DND-41 (cell line): Measurements from ENCODE around the gene KIF25.

Experiments used
- ATAC-seq: fragments of 200-7000 bp; cut with Tn5 transposase; 3 replicates; pipeline ENCODE4 v1.9.1; 2021; ENCODE audit warnings: low read depth; ENCODE audit not compliant: insufficient read depth
- DNase-seq: peaks from one replicate; pipeline ENCODE4 v3.0.0-alpha.2; 2020
- H2AFZ ChIP-seq: 2 replicates; pipeline ENCODE4 v1.6.0; 2012; ENCODE audit warnings: low read depth, low read length
- H3K27ac ChIP-seq: 2 replicates; pipeline ENCODE4 v1.5.1; 2012; ENCODE audit warnings: low read length, inconsistent platforms
- H3K27me3 ChIP-seq: fragments of 200-600 bp; sonication (generic); 2 replicates; pipeline ENCODE4 v1.6.0; 2012; ENCODE audit warnings: low read length, mild to moderate bottlenecking, inconsistent platforms; ENCODE audit not compliant: insufficient read depth, poor library complexity
- H3K36me3 ChIP-seq: 2 replicates; pipeline ENCODE4 v1.5.1; 2012; ENCODE audit warnings: low read length, inconsistent platforms; ENCODE audit not compliant: insufficient read depth
- H3K4me1 ChIP-seq: 2 replicates; pipeline ENCODE4 v1.5.1; 2012; ENCODE audit warnings: mild to moderate bottlenecking, low read length; ENCODE audit not compliant: insufficient read depth
- H3K4me2 ChIP-seq: 2 replicates; pipeline ENCODE4 v1.6.0; 2012; ENCODE audit warnings: mild to moderate bottlenecking, moderate library complexity, low read length, inconsistent platforms; ENCODE audit not compliant: insufficient read depth
- H3K4me3 ChIP-seq, 2 experiments: fragments of 200-600 bp in 1 of 2; shearing (Covaris generic) in 1 of 2; 2 replicates each; pipeline ENCODE4 v1.5.1; 2012 to 2016; ENCODE audit warnings: inconsistent platforms in 2 of 2, low read length in 2 of 2, mild to moderate bottlenecking in 2 of 2, low read depth in 1 of 2, moderate library complexity in 1 of 2
- H3K79me2 ChIP-seq: 2 replicates; pipeline ENCODE4 v1.6.0; 2012; ENCODE audit warnings: low read length, inconsistent platforms; ENCODE audit not compliant: insufficient read depth
- H3K9ac ChIP-seq: 2 replicates; pipeline ENCODE4 v1.6.0; 2012; ENCODE audit warnings: low read depth, mild to moderate bottlenecking, inconsistent platforms, low read length, moderate library complexity
- H3K9me3 ChIP-seq: 2 replicates; pipeline ENCODE4 v1.5.1; 2012; ENCODE audit warnings: low read length, moderate library complexity, mild to moderate bottlenecking, inconsistent platforms; ENCODE audit not compliant: insufficient read depth, severe bottlenecking
- H4K20me1 ChIP-seq: 2 replicates; pipeline ENCODE4 v1.6.0; 2012; ENCODE audit warnings: low read length; ENCODE audit not compliant: insufficient read depth
- EZH2 ChIP-seq: IDR thresholded peaks from 3 replicates; pipeline ENCODE4 v1.6.1; 2012; ENCODE audit warnings: borderline replicate concordance, low read depth, mild to moderate bottlenecking, moderate library complexity, low read length, inconsistent platforms; ENCODE audit not compliant: severe bottlenecking
- TF ChIP-seq, protein P1 (sequence below): IDR thresholded peaks from 2 replicates; pipeline ENCODE4 v1.5.1; 2012; ENCODE audit warnings: borderline replicate concordance, low read length, moderate library complexity, mild to moderate bottlenecking; ENCODE audit not compliant: poor library complexity, severe bottlenecking; ENCODE audit errors: extremely low read depth

The KIF25 gene

DNA sequence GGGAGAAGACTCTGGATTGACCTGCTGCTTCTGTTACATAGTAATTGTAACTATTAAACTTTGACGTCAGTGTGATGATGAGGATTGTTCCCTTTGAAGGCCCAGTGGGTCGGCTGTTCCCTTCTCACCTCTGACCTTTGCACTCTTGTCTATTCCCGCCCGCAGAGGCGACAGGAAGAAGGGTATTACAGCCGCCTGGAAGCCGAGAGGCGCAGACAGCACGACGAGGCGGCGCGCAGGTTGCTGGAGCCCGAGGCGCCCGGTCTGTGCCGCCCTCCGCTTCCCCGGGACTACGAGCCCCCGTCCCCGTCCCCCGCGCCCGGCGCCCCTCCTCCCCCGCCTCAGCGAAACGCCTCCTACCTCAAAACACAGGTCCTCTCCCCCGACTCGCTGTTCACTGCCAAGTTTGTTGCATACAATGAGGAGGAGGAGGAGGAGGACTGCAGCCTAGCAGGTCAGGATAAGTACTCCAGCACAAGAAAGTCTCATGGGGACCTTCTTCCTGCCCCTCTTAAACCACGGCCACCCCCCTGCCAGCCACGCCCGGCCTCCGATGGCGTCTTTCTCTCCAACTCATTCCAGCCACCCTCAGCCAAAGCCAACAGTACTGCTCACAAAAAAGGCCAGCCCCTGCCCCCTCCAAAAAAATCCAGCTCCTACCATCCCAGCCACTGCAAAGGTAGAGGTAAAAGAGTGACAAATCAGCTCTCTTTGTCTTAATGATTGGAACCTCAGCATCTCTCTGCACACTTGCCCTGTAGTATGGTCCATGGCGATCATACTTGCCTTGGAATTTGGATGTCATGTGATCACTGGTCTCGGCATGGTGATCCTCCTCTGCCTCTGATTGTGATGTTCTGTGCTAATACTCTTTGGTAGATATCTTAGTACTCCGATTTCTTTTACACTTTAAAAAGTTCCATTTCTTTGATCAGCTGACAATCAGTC is 31.6 kb upstream of the KIF25 start:
- Histone ChIP-seq H3K9ac (no peak overlapping the region), H3K79me2 (no peaks in the 10 kb centered on the region), H2AFZ (no peak overlapping the region), H3K27ac (no peak overlapping the region), H3K9me3 (no peaks in the 10 kb centered on the region), H3K4me3 (no peak overlapping the region), H3K36me3 (no peaks in the 10 kb centered on the region), H3K4me2 (no peak overlapping the region), H3K4me1 (no peaks in the 10 kb centered on the region), H4K20me1 (no peaks in the 10 kb centered on the region), H3K27me3 (no peaks in the 10 kb centered on the region)
- ATAC-seq (no peak), DNase-seq (no peak)
- TF ChIP-seq, protein P1, sequence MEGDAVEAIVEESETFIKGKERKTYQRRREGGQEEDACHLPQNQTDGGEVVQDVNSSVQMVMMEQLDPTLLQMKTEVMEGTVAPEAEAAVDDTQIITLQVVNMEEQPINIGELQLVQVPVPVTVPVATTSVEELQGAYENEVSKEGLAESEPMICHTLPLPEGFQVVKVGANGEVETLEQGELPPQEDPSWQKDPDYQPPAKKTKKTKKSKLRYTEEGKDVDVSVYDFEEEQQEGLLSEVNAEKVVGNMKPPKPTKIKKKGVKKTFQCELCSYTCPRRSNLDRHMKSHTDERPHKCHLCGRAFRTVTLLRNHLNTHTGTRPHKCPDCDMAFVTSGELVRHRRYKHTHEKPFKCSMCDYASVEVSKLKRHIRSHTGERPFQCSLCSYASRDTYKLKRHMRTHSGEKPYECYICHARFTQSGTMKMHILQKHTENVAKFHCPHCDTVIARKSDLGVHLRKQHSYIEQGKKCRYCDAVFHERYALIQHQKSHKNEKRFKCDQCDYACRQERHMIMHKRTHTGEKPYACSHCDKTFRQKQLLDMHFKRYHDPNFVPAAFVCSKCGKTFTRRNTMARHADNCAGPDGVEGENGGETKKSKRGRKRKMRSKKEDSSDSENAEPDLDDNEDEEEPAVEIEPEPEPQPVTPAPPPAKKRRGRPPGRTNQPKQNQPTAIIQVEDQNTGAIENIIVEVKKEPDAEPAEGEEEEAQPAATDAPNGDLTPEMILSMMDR, result no peak
- TF ChIP-seq EZH2, result no peak

DNA sequence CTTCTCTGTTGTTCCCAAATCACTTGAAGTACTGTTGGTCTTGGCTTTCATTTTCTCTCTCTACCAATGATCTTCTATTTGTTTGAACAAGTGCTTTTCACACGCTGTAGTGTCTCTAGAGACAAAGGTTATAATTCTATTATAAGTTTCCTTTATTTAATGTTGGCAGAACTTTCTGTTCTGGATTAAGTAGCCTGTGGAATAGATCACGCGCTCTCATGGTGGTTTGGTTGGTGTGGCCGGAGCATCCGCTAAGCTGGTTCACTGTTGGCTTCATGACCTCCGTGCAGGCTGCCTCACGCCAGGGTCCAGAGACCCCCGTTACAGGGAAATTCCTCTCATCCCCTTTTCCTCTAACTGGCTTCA is 30.9 kb upstream of the KIF25 start:
- Histone ChIP-seq H3K9ac (no peak overlapping the region), H3K27me3 (no peaks in the 10 kb centered on the region), H3K4me3 (no peak overlapping the region), H2AFZ (no peak overlapping the region), H3K9me3 (no peaks in the 10 kb centered on the region), H3K27ac (no peak overlapping the region), H4K20me1 (no peaks in the 10 kb centered on the region), H3K4me2 (no peak overlapping the region), H3K36me3 (no peaks in the 10 kb centered on the region), H3K79me2 (no peaks in the 10 kb centered on the region), H3K4me1 (no peaks in the 10 kb centered on the region)
- no peak for ATAC-seq
- TF ChIP-seq, protein P1, result no peak
- no peak for TF ChIP-seq EZH2
- no peak for DNase-seq

DNA sequence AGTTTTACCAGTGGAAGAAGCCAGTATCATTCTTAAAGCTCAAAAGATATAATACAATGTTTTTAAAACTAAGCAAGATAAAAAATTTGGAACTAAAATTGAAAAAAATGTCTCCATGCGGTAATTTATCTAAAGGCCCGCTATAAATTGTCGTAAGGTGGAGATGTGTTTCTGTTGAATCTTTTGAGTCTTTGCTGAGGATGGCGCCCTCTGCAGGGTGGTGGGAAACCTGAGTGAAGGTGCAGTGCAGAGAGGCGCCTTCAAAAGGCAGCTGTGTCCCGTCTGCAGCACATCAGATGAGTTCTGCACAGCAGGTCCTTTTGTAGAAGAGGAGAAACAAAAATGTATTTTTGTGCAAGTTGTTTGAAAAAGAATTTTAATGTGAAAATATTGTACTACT is 29.4 kb upstream of the KIF25 start:
- DNase-seq, result peak; percentile 30
- H3K36me3 ChIP-seq, result no peaks in the 10 kb centered on the region
- H3K9me3 ChIP-seq, result no peaks in the 10 kb centered on the region
- no peaks in the 10 kb centered on the region for H3K27me3 ChIP-seq
- no peak overlapping the region for H3K4me3 ChIP-seq
- no peaks in the 10 kb centered on the region for H3K79me2 ChIP-seq
- TF ChIP-seq EZH2, result no peak
- TF ChIP-seq, protein P1, result peak; percentile 48
- no peak overlapping the region for H3K9ac ChIP-seq
- no peaks in the 10 kb centered on the region for H3K4me1 ChIP-seq
- no peak overlapping the region for H2AFZ ChIP-seq
- no peak overlapping the region for H3K4me2 ChIP-seq
- H4K20me1 ChIP-seq, result no peaks in the 10 kb centered on the region
- ATAC-seq, result no peak
- H3K27ac ChIP-seq, result no peak overlapping the region
